HCT116 (cell line): Measurements from ENCODE around the gene CDC42EP4. TPM values are rescaled to one million over a fixed set of nuclear protein-coding genes. Genes with fewer than 3 reads are reported as not detected.

ENCODE experiments used
- ATAC-seq: fragments of 200-7000 bp; cut with Tn5 transposase; 2 replicates; pipeline ENCODE4 v1.9.1; 2020; ENCODE audit warnings: mild to moderate bottlenecking, moderate library complexity
- BruUV-seq: library from RNA; stranded (reverse); fragments of 400-500 nt; replicated peaks from 2 replicates; lab custom pipeline; 2021; lab: Mats Ljungman, UMichigan
- CTCF ChIA-PET: fragments of 300-600 bp; sonication (Branson Sonifier 250); formaldehyde crosslinking; loops from one replicate; lab custom pipeline; 2021; ENCODE audit warnings: antibody characterized with exemption; lab: Charles Lee
- POLR2A ChIA-PET: fragments of 300-600, 350-600 bp; sonication (Branson Sonifier 250); formaldehyde crosslinking; loops from one replicate; lab custom pipeline; 2021; ENCODE audit warnings: antibody characterized with exemption; lab: Charles Lee
- RAD21 ChIA-PET, 2 experiments: fragments of 300-600 bp; sonication (Branson Sonifier 250); formaldehyde crosslinking; loops; one replicate each; lab custom pipeline; 2023; ENCODE audit warnings: low total read pairs in 2 of 2; ENCODE audit not compliant: uncharacterized antibody in 2 of 2, unreplicated experiment in 2 of 2, low non-redundant PET in 1 of 2; lab: Charles Lee
- DNase-seq: peaks from one replicate; pipeline ENCODE4 v3.0.0-alpha.2; 2010; ENCODE audit warnings: low read depth, low spot score
- H2AFZ ChIP-seq: fragments of 200-600 bp; shearing (Covaris generic), sonication (generic); 2 replicates; pipeline ENCODE4 v1.6.1; 2017; ENCODE audit warnings: low read depth, mixed run types, mixed read lengths, antibody characterized with exemption, low read length; ENCODE audit not compliant: poor library complexity, severe bottlenecking
- H3K27ac ChIP-seq: 2 replicates; pipeline ENCODE4 v1.5.1; 2012; ENCODE audit warnings: low read depth, low read length
- H3K27me3 ChIP-seq: fragments of 200-600 bp; sonication (generic); 2 replicates; pipeline ENCODE4 v1.6.1; 2016; ENCODE audit warnings: mixed run types, low read length, mixed read lengths; ENCODE audit not compliant: insufficient read depth
- H3K36me3 ChIP-seq, 2 experiments: fragments of 200-500 bp in 1 of 2; fragments of 200-600 bp in 1 of 2; sonication (Bioruptor generic) in 1 of 2; sonication (generic) in 1 of 2; 2 replicates each; pipeline versions ENCODE4 v1.5.1 to v1.6.1; 2014 to 2016; ENCODE audit warnings: low read length in 2 of 2, inconsistent platforms in 1 of 2, mixed read lengths in 1 of 2, mixed run types in 1 of 2; ENCODE audit not compliant: insufficient read depth in 2 of 2, control insufficient read depth in 1 of 2
- H3K4me1 ChIP-seq, 2 experiments: fragments of 200-600 bp in 1 of 2; sonication (generic) in 1 of 2; 2 replicates each; pipeline versions ENCODE4 v1.5.1 to v1.6.1; 2012 to 2017; ENCODE audit warnings: low read length in 2 of 2, inconsistent platforms in 1 of 2, mild to moderate bottlenecking in 1 of 2, mixed read lengths in 1 of 2, mixed run types in 1 of 2, moderate library complexity in 1 of 2; ENCODE audit not compliant: insufficient read depth in 2 of 2, control insufficient read depth in 1 of 2
- H3K4me2 ChIP-seq: fragments of 200-600 bp; sonication (generic); 2 replicates; pipeline ENCODE4 v1.6.1; 2017; ENCODE audit warnings: mixed run types, low read length, mixed read lengths
- H3K4me3 ChIP-seq, 2 experiments: fragments of 200-600 bp in 1 of 2; sonication (generic) in 1 of 2; replicated peaks in 1 of 2; 2 replicates each; pipeline ENCODE4 v1.5.1; 2011 to 2016; ENCODE audit warnings: low read length in 2 of 2, control low read depth in 1 of 2, low read depth in 1 of 2, mild to moderate bottlenecking in 1 of 2, mixed read lengths in 1 of 2, mixed run types in 1 of 2
- H3K79me2 ChIP-seq: fragments of 200-600 bp; sonication (generic); 2 replicates; pipeline ENCODE4 v1.6.1; 2017; ENCODE audit warnings: mild to moderate bottlenecking, mixed run types, low read length, moderate library complexity, mixed read lengths; ENCODE audit not compliant: insufficient read depth
- H3K9ac ChIP-seq: fragments of 200-600 bp; sonication (generic); 2 replicates; pipeline ENCODE4 v1.6.1; 2016; ENCODE audit warnings: low read length, mixed read lengths
- H3K9me2 ChIP-seq: fragments of 200-600 bp; sonication (generic), shearing (Covaris generic); 2 replicates; pipeline ENCODE4 v1.6.1; 2017; ENCODE audit warnings: mixed run types, mild to moderate bottlenecking, moderate library complexity; ENCODE audit not compliant: insufficient read depth
- H3K9me3 ChIP-seq, 2 experiments: fragments of 200-500 bp in 1 of 2; fragments of 200-600 bp in 1 of 2; sonication (Bioruptor generic) in 1 of 2; sonication (generic) in 1 of 2; 2 replicates each; pipeline ENCODE4 v1.6.1; 2014 to 2017; ENCODE audit warnings: low read length in 2 of 2, mixed read lengths in 2 of 2, inconsistent platforms in 1 of 2, low read depth in 1 of 2, mild to moderate bottlenecking in 1 of 2, mixed run types in 1 of 2, moderate library complexity in 1 of 2; ENCODE audit not compliant: control insufficient read depth in 1 of 2, insufficient read depth in 1 of 2
- H4K20me1 ChIP-seq: fragments of 200-600 bp; sonication (generic), shearing (Covaris generic); 2 replicates; pipeline ENCODE4 v1.6.1; 2017; ENCODE audit warnings: mixed run types, mild to moderate bottlenecking, moderate library complexity; ENCODE audit not compliant: insufficient read depth
- CBX3 ChIP-seq: IDR thresholded peaks from 2 replicates; pipeline ENCODE4 v1.6.1; 2012; ENCODE audit warnings: low read depth
- EGR1 ChIP-seq: IDR thresholded peaks from 2 replicates; pipeline ENCODE4 v1.6.1; 2012; ENCODE audit warnings: low read depth
- ELF1 ChIP-seq: IDR thresholded peaks from 2 replicates; pipeline ENCODE4 v1.6.1; 2012; ENCODE audit warnings: low read depth, borderline replicate concordance
- EZH2 ChIP-seq: fragments of 200-600 bp; sonication (generic); IDR thresholded peaks from 2 replicates; pipeline ENCODE4 v1.6.1; 2017; ENCODE audit warnings: antibody characterized with exemption, mixed run types
- EZH2phosphoT487 ChIP-seq: fragments of 200-600 bp; IDR thresholded peaks from 2 replicates; pipeline ENCODE4 v1.6.1; 2018; ENCODE audit warnings: antibody characterized with exemption, borderline replicate concordance
- FOSL1 ChIP-seq: IDR thresholded peaks from 2 replicates; pipeline ENCODE4 v1.6.1; 2012; ENCODE audit warnings: low read depth
- JUND ChIP-seq: IDR thresholded peaks from 2 replicates; pipeline ENCODE4 v1.6.1; 2012
- POLR2AphosphoS5 ChIP-seq: IDR thresholded peaks from 2 replicates; pipeline ENCODE4 v1.6.1; 2011; ENCODE audit warnings: mild to moderate bottlenecking, low read depth, low read length, moderate library complexity
- SRF ChIP-seq: IDR thresholded peaks from 2 replicates; pipeline ENCODE4 v1.6.1; 2012; ENCODE audit warnings: low read depth
- YY1 ChIP-seq: IDR thresholded peaks from 2 replicates; pipeline ENCODE4 v1.6.1; 2011; ENCODE audit warnings: low read length, low read depth, moderate library complexity, mild to moderate bottlenecking; ENCODE audit not compliant: insufficient replicate concordance; ENCODE audit errors: extremely low read depth
- ZNF274 ChIP-seq: fragments of 200-500 bp; sonication (Bioruptor generic); IDR thresholded peaks from 2 replicates; pipeline ENCODE4 v1.6.1; 2014; ENCODE audit warnings: mild to moderate bottlenecking, low read depth, low read length, inconsistent platforms
- intact Hi-C: fragments of 100-400 bp; cut with micrococcal nuclease; formaldehyde crosslinking; loops from 2 replicates; pipeline ENCODE4 v1.10.0; 2022
- total RNA-seq: library from RNA; stranded (reverse); gene quantifications from one replicate; pipeline ENCODE4 v1.2.1, GENCODE V29; 2021; ENCODE audit not compliant: unreplicated experiment
- TF ChIP-seq, protein P1 (sequence below): IDR thresholded peaks from 2 replicates; pipeline ENCODE4 v1.6.1; 2012
- TF ChIP-seq, protein P2 (sequence below): IDR thresholded peaks from 2 replicates; pipeline ENCODE4 v1.6.1; 2012
- TF ChIP-seq, protein P3 (sequence below): IDR thresholded peaks from 2 replicates; pipeline ENCODE4 v1.6.1; 2011; ENCODE audit warnings: mild to moderate bottlenecking, low read length, moderate library complexity; ENCODE audit not compliant: insufficient replicate concordance; ENCODE audit errors: extremely low read depth
- TF ChIP-seq, protein P4 (sequence below): IDR thresholded peaks from 2 replicates; pipeline ENCODE4 v1.6.1; 2012; ENCODE audit warnings: low read depth

The CDC42EP4 gene
- total RNA-seq, 1 experiment from 2014 or later: 54.9 TPM

DNA sequence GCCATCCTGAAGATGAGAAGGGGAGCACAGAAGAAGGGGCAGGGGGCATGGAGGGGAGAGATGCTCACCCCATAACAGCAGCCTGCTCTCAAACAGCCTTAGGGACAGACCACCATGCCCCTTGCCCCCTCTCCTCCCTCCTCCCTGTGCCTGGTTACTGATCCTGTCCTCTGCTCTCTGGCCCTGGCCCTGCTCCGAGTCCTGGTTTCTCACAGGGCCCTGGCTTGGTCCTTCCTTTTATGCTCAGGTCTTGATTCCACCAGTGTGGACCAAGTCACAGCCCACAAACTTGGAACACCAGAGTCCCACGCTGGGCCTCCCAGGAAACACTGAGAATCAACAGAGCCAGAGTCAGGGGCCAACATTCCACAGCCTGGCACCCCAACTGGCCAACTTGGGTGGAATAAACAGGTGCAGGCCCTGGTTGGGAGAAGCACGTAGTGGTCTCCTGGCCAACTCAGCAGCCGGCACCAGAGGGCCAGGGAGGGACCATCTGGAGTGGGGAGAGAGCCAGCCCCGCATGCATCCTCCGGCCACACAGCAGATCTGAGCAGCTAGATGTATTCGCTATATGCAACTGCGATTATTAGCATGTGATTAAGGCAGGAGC, 44.9 kb upstream of the CDC42EP4 start (continued):
- TF ChIP-seq EZH2phosphoT487: no peak
- TF ChIP-seq, protein P1, sequence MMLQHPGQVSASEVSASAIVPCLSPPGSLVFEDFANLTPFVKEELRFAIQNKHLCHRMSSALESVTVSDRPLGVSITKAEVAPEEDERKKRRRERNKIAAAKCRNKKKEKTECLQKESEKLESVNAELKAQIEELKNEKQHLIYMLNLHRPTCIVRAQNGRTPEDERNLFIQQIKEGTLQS: no peak
- no peak for TF ChIP-seq FOSL1

DNA sequence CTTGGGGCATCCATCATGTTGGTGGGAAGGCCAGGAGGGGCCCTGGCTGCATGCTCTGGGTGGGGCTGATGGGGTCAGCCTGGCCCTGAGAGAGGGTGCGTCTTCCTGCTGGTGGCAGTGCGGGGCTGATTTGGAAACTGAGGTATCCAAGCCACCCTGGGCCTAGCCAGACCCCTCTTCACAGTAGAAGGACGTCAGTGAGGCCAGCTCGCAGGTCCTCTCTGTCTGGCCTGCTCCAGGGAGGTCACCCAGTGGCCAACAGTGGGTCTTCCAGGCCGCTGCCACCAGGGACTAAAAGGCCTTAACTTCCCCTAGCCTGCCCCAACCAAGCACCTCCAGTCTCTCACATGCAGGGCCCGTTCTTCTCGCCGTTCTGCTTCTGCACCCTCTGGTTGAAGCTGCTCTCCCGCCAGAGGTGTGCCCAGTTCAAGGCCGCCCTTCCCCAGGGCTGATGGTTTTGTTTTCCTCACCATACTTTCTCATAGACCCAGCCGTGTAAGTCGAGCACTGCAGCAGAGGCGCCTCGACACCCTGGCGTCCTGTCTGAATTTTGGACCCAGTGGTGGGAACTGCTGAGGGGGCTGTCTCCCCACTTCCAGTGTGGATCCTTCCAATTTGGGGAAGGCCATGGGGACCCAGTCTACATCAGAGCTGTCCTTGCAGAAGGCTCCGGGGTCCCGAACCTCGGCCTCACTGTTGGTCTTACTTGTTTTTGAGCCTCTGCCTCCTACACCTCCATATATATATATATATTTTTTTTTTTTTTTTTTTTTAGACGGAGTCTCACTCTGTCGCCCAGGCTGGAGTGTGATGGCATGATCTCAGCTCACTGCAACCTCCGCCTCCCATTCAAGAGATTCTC, 42.9 kb upstream of the CDC42EP4 start:
- ATAC-seq (no peak), DNase-seq (no peak)
- H3K27me3 ChIP-seq: no peaks in the 10 kb centered on the region
- ChIA-PET RAD21 (no interaction called here), POLR2A (interaction anchor here (0.7 kb wide), 1 partner anchor 15 kb away, joined by 4 read pairs; no protein-coding TSS in a partner anchor)
- H3K79me2 ChIP-seq: no peaks in the 10 kb centered on the region
- H3K4me2 ChIP-seq: no peak overlapping the region
- no peak overlapping the region for H3K27ac ChIP-seq
- BruUV-seq: no TSS peak
- H3K4me1 ChIP-seq: peaks cover 4 to 9% of the 10 kb centered on the region in 2 experiments
- no peak overlapping the region for H3K9ac ChIP-seq
- intact Hi-C loops: no loop called here
- H3K4me3 ChIP-seq: no peak overlapping the region
- no peaks in the 10 kb centered on the region for H4K20me1 ChIP-seq
- no peak overlapping the region for H2AFZ ChIP-seq
- H3K9me3 ChIP-seq: no peaks in the 10 kb centered on the region
- TF ChIP-seq, protein P1: no peak
- TF ChIP-seq EZH2phosphoT487 (no peak), EGR1 (no peak), JUND (no peak), EZH2 (no peak), SRF (no peak), ELF1 (no peak), FOSL1 (no peak), POLR2AphosphoS5 (no peak), YY1 (no peak), CBX3 (no peak), ZNF274 (no peak)
- TF ChIP-seq, protein P2, sequence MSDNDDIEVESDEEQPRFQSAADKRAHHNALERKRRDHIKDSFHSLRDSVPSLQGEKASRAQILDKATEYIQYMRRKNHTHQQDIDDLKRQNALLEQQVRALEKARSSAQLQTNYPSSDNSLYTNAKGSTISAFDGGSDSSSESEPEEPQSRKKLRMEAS: no peak
- TF ChIP-seq, protein P3, sequence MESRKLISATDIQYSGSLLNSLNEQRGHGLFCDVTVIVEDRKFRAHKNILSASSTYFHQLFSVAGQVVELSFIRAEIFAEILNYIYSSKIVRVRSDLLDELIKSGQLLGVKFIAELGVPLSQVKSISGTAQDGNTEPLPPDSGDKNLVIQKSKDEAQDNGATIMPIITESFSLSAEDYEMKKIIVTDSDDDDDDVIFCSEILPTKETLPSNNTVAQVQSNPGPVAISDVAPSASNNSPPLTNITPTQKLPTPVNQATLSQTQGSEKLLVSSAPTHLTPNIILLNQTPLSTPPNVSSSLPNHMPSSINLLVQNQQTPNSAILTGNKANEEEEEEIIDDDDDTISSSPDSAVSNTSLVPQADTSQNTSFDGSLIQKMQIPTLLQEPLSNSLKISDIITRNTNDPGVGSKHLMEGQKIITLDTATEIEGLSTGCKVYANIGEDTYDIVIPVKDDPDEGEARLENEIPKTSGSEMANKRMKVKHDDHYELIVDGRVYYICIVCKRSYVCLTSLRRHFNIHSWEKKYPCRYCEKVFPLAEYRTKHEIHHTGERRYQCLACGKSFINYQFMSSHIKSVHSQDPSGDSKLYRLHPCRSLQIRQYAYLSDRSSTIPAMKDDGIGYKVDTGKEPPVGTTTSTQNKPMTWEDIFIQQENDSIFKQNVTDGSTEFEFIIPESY: no peak
- TF ChIP-seq, protein P4, sequence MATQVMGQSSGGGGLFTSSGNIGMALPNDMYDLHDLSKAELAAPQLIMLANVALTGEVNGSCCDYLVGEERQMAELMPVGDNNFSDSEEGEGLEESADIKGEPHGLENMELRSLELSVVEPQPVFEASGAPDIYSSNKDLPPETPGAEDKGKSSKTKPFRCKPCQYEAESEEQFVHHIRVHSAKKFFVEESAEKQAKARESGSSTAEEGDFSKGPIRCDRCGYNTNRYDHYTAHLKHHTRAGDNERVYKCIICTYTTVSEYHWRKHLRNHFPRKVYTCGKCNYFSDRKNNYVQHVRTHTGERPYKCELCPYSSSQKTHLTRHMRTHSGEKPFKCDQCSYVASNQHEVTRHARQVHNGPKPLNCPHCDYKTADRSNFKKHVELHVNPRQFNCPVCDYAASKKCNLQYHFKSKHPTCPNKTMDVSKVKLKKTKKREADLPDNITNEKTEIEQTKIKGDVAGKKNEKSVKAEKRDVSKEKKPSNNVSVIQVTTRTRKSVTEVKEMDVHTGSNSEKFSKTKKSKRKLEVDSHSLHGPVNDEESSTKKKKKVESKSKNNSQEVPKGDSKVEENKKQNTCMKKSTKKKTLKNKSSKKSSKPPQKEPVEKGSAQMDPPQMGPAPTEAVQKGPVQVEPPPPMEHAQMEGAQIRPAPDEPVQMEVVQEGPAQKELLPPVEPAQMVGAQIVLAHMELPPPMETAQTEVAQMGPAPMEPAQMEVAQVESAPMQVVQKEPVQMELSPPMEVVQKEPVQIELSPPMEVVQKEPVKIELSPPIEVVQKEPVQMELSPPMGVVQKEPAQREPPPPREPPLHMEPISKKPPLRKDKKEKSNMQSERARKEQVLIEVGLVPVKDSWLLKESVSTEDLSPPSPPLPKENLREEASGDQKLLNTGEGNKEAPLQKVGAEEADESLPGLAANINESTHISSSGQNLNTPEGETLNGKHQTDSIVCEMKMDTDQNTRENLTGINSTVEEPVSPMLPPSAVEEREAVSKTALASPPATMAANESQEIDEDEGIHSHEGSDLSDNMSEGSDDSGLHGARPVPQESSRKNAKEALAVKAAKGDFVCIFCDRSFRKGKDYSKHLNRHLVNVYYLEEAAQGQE: no peak
- TF ChIP-seq, all 23 proteins: peak for 0
- Histone ChIP-seq H3K36me3 (no peaks in the 10 kb centered on the region), H3K9me2 (no peaks in the 10 kb centered on the region)
- CTCF ChIA-PET: interaction anchor here (1.3 kb wide), 1 partner anchor 15 kb away, joined by 6 read pairs; no protein-coding TSS in a partner anchor
